ENCODE measurements around the gene XRCC5. TPM values are rescaled to one million over a fixed set of nuclear protein-coding genes. Genes with fewer than 3 reads are reported as not detected.

XRCC5 gene
- total RNA-seq, 2 donors from 2014 or later = 492 to 493 TPM

GRCh38 chr2:216222650-216223352 is 113.7 kb downstream of the XRCC5 start:
- Mint-ChIP-seq H3K4me1 (no peaks in the 10 kb centered on the region), H3K4me3 (no peak overlapping the region), H3K27me3 (ENCODE audit: insufficient read depth) (no peaks in the 10 kb centered on the region), H3K36me3 (ENCODE audit: low read depth) (no peaks in the 10 kb centered on the region), H3K9me3 (no peaks in the 10 kb centered on the region), H3K27ac (no peak overlapping the region)
- WGBS, 2 experiments (ENCODE audit: insufficient coverage in 1 of 2, insufficient read length in 1 of 2) = 78 to 79% methylated on average over 4 of the region's 4 CpGs
- Histone ChIP-seq H3K9ac (ENCODE audit: extremely low read depth, low read length, poor library complexity, severe bottlenecking) (no peak overlapping the region), H3K27me3 (ENCODE audit: control insufficient read depth, insufficient read depth, low read length, poor library complexity, severe bottlenecking) (no peaks in the 10 kb centered on the region), H3K27ac (ENCODE audit: low read depth, low read length) (no peak overlapping the region), H3K4me1 (ENCODE audit: control insufficient read depth, insufficient read depth, low read length) (peaks cover under 1% of the 10 kb centered on the region), H3K9me3 (ENCODE audit: control insufficient read depth, low read length) (no peaks in the 10 kb centered on the region), H3K4me3 (ENCODE audit: low read length) (no peak overlapping the region), H3K36me3 (ENCODE audit: control insufficient read depth, insufficient read depth, low read length) (no peaks in the 10 kb centered on the region)
- peak; percentile 81 for TF ChIP-seq CTCF (conservative IDR thresholded peaks at IDR 0.05)
- peak; percentile 72 for DNase-seq

GRCh38 chr2:216224388-216224787 is 115.2 kb downstream of the XRCC5 start:
- H3K9ac ChIP-seq (ENCODE audit: extremely low read depth, low read length, poor library complexity, severe bottlenecking) = no peak overlapping the region
- no peak overlapping the region for H3K27ac Mint-ChIP-seq
- H3K36me3 ChIP-seq (ENCODE audit: control insufficient read depth, insufficient read depth, low read length) = no peaks in the 10 kb centered on the region
- no peak for TF ChIP-seq CTCF (conservative IDR thresholded peaks at IDR 0.05)
- H3K4me3 ChIP-seq (ENCODE audit: low read length) = no peak overlapping the region
- H3K27me3 Mint-ChIP-seq (ENCODE audit: insufficient read depth) = no peaks in the 10 kb centered on the region
- H3K9me3 Mint-ChIP-seq = peaks cover 1% of the 10 kb centered on the region
- no peaks in the 10 kb centered on the region for H3K36me3 Mint-ChIP-seq (ENCODE audit: low read depth)
- no peaks in the 10 kb centered on the region for H3K27me3 ChIP-seq (ENCODE audit: control insufficient read depth, insufficient read depth, low read length, poor library complexity, severe bottlenecking)
- no peak overlapping the region for H3K4me3 Mint-ChIP-seq
- no peak overlapping the region for H3K27ac ChIP-seq (ENCODE audit: low read depth, low read length)
- no peaks in the 10 kb centered on the region for H3K4me1 ChIP-seq (ENCODE audit: control insufficient read depth, insufficient read depth, low read length)
- no peaks in the 10 kb centered on the region for H3K9me3 ChIP-seq (ENCODE audit: control insufficient read depth, low read length)
- DNase-seq = no peak
- WGBS, 2 experiments (ENCODE audit: insufficient coverage in 1 of 2, insufficient read length in 1 of 2) = 91 to 100% methylated on average over 1 of the region's 1 CpG
- H3K4me1 Mint-ChIP-seq = no peaks in the 10 kb centered on the region

- H3K36me3 Mint-ChIP-seq (ENCODE audit: low read depth) = peaks cover 2% of the 10 kb centered on the region
- no peak for DNase-seq
- H3K9ac ChIP-seq (ENCODE audit: extremely low read depth, low read length, poor library complexity, severe bottlenecking) = no peak overlapping the region
- H3K27ac Mint-ChIP-seq = no peak overlapping the region
- H3K36me3 ChIP-seq (ENCODE audit: control insufficient read depth, insufficient read depth, low read length) = no peaks in the 10 kb centered on the region
- H3K27me3 Mint-ChIP-seq (ENCODE audit: insufficient read depth) = peaks cover 3% of the 10 kb centered on the region
- peaks cover 25% of the 10 kb centered on the region for H3K9me3 Mint-ChIP-seq
- no peak overlapping the region for H3K27ac ChIP-seq (ENCODE audit: low read depth, low read length)
- no peak overlapping the region for H3K4me3 Mint-ChIP-seq
- no peaks in the 10 kb centered on the region for H3K27me3 ChIP-seq (ENCODE audit: control insufficient read depth, insufficient read depth, low read length, poor library complexity, severe bottlenecking)
- TF ChIP-seq CTCF (conservative IDR thresholded peaks at IDR 0.05) = no peak
- 86 to 92% methylated on average over 1 to 4 of the region's 5 CpGs for WGBS, 2 experiments (ENCODE audit: insufficient coverage in 1 of 2, insufficient read length in 1 of 2)
- no peaks in the 10 kb centered on the region for H3K4me1 ChIP-seq (ENCODE audit: control insufficient read depth, insufficient read depth, low read length)
- peaks cover 28% of the 10 kb centered on the region for H3K9me3 ChIP-seq (ENCODE audit: control insufficient read depth, low read length)
- no peaks in the 10 kb centered on the region for H3K4me1 Mint-ChIP-seq
- H3K4me3 ChIP-seq (ENCODE audit: low read length) = no peak overlapping the region
These were observed 120.2 kb downstream of the XRCC5 start for GRCh38 chr2:216229277-216229914.
